NCI-H2107 treated with DMSO at 0.1 percent for 48 hours (cell line): ENCODE measurements around the gene RETREG3.
"Not testable (repeated sequence)": the region's sequence is repeated elsewhere in the genome, so short reads cannot be mapped to it uniquely, and the experiment has no call there.

Source experiments
- DNase-seq: peaks from one replicate; lab custom pipeline; 2025; ENCODE audit not compliant: unreplicated experiment; lab: John Stamatoyannopoulos, UW

Gene RETREG3

DNA sequence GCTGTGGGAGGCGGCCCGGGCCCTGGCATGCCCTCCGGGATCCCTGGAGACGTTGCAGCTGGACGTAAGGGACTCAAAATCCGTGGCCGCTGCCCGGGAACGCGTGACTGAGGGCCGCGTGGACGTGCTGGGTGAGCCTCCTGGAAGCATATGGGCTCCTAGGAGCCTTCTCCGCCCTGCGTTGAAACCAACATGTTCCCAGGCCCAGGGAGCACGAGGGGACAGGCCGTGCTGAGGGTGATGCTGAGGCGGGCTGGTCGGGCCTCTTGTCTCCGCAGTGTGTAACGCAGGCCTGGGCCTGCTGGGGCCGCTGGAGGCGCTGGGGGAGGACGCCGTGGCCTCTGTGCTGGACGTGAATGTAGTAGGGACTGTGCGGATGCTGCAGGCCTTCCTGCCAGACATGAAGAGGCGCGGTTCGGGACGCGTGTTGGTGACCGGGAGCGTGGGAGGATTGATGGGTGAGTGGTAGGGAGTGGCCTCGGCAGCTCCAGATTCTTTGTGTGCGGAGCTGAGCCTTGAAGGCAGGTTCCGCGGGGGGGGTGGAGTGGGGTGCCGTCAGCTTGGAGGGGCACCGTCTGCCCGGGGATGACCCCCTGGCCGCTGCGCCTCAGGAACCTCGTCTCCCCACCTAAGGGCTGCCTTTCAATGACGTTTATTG lies 55.9 kb downstream of the RETREG3 start:
- DNase-seq = no peak

DNA sequence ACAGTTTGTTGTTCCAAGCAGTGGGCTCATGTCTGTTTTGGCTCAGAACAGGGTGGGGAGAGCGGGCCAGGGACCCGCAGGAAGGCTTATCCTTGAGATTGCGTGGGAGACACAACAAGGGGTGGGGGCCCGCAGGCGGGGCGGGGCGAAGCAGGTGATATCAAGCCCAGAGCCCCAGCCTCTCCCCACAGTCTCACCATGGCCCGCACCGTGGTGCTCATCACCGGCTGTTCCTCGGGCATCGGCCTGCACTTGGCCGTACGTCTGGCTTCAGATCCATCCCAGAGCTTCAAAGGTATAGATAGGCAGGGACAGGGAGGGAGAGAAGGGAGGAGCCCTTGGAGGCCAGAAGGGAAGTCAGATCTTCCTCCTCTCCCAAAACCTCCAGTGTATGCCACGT lies 56.4 kb downstream of the RETREG3 start, which contains the start of gene HSD17B1:
HSD17B1 (plus strand) TSS at position 188 of the 400 bp plus-strand sequence; CDS start at position 199, 11 bp downstream.
- DNase-seq = not testable (repeated sequence)

DNA sequence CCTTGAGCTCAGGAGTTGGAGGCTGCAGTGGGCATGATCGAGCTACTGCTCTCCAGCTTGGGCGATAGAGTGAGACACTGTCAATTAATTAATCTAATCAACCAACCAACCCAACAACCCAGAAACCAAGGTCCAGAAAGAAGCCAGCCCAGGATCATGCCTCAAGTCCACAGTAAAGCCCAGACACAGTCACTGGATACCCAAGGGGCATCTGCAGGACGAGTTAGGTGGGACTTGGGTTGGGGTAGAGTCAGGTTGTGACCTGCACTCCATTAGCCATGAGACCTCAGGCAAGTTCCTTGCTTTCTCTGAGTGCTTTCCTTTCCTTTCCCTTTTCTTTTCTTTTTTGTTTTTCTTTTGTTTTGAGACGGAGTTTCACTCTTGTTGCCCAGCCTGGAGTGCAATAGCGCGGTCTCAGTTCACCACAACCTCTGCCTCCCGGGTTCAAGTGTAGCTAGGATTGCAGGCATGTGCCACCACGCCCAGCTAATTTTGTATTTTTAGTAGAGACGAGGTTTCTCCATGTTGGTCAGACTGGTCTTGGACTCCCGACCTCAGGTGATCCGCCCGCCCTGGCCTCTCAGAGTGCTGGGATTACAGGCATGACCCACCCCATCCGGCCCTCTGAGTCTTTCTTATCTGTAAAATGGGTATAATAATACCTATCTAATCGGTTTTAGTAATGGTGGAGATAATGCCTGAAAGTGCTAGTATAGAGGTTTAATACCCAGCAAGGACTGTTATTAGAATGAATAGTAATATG lies 60.0 kb downstream of the RETREG3 start:
- DNase-seq = no peak

DNA sequence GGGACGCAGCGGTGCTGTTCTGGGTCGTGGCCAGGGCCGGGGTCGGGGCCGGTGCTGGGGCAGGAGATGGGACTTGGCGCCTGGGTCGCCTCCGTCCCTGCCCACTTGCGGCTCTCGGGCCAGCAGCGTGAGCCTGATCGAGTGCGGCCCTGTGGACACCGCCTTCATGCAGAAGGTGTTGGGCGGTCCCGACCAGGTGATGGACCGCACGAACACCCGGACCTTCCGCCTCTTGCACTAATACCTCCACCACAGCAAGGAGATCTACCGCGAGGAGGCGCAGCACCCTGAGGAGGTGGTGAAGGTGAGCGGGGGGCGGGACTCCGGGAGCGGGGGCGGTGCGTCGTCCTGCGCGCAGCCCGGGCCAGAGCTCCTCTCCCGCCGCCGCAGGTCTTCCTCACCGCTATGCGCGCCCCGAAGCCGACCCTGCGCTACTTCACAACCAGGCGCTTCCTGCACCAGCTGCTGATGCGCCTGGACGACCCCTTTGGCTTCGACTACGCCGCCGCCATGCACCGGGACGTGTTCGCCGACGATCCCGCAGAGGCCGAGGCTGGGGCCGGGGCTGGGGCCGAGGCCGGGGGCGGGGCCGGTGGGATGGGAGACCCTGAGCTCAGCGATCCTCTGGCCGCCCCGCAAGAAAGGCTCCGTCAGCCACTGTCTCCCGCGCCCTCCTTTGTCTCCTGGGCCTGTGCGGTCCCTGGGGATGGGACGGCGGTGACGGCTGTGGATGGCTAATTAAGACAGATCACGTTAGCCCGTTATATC lies 60.9 kb downstream of the RETREG3 start:
- DNase-seq = peak; percentile 66

DNA sequence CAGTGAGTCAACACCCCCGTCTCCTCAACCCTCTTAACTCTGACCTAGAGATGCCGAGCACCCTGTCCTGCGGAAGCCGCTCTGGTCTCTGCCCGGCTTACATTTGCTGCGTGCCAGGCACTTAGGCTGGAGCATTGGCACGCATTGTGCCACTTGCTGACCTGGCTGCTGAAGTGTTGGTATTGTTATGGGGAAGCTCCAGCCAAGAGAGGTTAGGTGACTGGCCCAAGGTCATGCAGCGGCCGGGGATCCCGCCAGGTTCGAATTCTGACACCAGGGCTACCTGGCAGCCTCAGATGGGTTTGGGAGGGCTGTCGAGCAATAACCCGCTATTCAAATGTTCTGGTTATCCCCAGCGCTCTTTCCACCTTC lies 61.5 kb downstream of the RETREG3 start:
- DNase-seq = no peak

DNA sequence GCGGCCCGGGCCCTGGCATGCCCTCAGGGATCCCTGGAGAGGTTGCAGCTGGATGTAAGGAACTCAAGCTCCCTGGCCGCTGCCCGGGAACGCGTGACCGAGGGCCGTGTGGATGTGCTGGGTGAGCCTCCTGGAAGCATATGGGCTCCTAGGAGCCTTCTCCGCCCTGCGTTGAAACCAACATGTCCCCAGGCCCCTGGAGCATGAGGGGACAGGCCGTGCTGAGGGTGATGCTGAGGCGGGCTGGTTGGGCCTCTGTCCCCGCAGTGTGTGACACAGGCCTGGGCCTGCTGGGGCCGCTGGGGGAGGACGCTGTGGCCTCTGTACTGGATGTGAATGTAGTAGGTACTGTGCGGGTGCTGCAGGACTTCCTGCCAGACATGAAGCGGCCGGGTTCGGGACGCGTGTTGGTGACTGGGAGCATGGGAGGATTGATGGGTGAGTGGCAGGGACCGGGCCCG lies 62.1 kb downstream of the RETREG3 start:
- no peak for DNase-seq

DNA sequence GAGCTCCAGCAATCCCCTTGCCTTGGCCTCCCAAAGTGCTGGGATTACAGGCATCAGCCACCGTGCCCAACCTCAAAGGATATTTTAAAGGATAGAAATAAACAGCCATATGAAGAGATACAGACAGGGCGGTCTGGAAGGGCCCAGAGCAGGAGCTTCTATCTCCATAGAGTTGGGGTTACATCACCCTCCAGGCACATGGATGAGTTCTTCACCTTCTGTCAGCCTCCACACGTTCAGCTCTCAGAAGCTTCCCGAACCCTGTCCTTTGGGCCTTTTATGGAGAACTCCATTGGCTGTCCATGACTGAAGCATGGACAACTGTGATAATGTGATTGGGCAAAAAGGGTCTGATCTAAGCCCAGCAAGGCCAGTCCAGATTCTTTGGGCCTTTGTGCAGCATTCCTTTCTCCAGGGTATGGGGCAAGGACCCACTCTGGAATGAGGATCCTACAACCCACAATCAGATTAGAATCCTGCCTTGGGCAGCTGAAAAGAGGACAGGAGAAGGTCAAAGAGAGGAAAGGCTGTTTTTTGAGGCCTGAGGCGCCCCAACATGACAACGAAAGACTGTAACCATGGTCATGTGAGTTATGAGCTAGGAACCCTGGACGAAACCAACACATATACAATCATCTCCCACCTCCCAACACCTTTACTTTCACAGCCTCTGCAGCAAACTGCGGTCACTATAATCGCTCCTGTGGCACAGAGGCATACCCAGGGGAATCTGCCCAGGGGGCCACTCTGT lies 63.2 kb downstream of the RETREG3 start:
- DNase-seq = not testable (repeated sequence)

DNA sequence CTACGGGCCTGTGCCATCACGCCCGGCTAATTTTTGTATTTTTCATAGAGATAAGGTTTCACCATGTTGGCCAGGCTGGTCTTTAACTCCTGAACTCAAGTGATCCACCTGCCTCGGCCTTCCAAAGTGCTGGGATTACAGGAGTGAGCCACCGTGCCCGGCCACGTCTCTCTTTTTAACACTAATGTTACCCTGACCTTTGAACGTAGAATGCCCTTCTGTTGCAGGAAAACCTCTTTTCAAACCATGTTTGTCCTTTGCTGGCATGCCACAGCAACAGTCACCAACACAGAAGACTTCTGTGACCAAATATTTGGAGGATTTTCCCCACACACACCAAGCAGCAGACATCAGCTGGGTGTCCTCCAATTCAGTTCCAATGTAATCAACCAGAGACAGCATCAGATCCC lies 64.3 kb downstream of the RETREG3 start:
- DNase-seq = no peak

DNA sequence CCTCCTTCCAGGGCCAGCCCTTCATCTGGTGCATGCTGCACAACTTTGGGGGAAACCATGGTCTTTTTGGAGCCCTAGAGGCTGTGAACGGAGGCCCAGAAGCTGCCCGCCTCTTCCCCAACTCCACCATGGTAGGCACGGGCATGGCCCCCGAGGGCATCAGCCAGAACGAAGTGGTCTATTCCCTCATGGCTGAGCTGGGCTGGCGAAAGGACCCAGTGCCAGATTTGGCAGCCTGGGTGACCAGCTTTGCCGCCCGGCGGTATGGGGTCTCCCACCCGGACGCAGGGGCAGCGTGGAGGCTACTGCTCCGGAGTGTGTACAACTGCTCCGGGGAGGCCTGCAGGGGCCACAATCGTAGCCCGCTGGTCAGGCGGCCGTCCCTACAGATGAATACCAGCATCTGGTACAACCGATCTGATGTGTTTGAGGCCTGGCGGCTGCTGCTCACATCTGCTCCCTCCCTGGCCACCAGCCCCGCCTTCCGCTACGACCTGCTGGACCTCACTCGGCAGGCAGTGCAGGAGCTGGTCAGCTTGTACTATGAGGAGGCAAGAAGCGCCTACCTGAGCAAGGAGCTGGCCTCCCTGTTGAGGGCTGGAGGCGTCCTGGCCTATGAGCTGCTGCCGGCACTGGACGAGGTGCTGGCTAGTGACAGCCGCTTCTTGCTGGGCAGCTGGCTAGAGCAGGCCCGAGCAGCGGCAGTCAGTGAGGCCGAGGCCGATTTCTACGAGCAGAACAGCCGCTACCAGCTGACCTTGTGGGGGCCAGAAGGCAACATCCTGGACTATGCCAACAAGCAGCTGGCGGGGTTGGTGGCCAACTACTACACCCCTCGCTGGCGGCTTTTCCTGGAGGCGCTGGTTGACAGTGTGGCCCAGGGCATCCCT lies 65.7 kb downstream of the RETREG3 start:
- no peak for DNase-seq

DNA sequence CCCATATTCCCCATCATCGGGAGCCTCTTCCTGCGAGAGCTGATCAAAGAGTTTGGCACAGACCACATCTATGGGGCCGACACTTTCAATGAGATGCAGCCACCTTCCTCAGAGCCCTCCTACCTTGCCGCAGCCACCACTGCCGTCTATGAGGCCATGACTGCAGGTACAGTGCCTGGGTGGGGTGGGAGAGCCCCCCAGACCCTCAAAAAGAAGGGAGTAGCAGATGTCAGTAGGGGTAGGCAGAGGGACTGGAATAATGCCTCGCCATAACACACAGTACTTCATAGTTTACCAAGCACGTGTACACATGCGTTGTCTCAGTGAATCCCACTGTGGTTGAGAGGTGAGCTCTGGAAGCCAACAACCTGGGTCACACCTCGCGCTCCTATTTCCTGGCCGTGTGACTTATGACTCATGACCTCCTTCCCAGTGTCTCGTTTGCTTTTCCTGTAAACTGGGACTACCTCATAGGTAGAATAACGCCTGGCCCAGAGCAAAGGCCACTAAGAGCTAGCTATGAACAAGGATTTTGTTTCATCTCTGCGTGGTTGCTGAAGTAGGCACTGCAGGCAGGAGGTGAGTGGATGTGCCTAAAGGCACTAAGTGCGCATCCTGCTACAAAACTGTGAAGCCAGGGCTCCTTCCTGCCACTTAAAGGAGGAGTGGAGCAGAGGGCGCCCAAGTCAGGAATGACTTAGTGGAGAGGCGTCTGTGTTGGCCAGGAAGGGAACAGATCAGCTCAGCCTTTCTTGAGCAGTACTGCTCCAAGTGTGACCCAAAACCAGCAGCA lies 67.9 kb downstream of the RETREG3 start:
- DNase-seq = no peak

DNA sequence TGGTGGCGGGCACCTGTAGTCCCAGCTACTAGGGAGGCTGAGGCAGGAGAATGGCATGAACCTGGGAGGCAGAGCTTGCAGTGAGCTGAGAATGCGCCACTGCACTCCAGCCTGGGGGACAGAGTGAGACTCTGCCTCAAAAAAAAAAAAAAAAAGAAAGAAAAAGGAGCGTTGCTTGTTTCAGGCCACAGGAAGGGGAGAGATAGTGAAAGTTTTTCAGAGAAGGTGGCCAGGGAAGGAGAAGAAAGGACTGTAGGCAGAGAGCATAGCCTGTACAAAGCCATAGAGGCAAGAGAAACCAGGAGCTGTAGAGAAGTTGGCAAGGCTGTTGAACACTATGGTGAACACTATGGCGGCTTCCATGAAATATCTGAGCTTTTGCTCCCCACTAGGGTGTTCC lies 68.6 kb downstream of the RETREG3 start:
- not testable (repeated sequence) for DNase-seq

DNA sequence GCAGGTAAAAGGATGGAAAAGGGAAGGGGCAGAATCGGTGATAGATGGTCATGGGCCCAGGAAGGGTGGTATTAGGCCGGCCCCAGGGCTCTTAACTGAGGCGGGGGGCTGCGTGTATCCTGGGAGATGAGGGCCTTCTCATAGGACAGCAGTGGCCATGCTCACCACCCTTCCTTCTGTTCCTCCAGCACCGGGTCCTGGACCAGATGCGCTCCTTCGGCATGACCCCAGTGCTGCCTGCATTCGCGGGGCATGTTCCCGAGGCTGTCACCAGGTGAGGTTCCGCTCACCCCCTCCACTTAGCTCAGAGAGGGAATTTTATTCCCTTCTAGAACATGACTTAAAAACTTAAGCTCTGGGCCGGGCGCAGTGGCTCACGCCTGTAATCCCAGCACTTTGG lies 70.7 kb downstream of the RETREG3 start:
- no peak for DNase-seq

DNA sequence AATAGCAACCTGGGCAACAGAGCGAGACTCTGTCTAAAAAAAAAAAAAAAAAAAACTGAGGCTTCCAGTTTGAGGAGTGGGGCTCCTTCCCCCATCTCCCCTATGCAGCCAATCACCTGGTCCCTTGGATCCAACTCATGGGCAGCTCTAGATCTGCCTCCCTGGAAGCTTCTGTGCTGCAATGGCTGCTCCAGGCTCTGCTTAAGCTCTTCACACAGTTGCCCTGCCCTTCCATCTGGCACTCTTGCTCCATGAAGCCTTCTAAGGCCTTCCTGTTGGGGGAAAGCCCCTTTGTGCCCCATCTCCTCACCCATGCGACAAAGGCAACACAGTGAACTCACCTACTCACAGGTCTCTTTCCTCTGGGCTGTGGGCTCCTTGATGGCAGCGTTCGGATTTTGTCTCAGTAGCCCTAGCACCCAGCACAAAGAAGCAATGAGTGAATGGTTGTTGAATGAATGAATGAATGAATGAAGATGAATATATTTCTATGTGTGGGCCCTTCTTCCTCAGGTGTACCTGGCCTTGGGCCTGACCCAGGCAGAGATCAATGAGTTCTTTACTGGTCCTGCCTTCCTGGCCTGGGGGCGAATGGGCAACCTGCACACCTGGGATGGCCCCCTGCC lies 71.2 kb downstream of the RETREG3 start:
- no peak for DNase-seq

DNA sequence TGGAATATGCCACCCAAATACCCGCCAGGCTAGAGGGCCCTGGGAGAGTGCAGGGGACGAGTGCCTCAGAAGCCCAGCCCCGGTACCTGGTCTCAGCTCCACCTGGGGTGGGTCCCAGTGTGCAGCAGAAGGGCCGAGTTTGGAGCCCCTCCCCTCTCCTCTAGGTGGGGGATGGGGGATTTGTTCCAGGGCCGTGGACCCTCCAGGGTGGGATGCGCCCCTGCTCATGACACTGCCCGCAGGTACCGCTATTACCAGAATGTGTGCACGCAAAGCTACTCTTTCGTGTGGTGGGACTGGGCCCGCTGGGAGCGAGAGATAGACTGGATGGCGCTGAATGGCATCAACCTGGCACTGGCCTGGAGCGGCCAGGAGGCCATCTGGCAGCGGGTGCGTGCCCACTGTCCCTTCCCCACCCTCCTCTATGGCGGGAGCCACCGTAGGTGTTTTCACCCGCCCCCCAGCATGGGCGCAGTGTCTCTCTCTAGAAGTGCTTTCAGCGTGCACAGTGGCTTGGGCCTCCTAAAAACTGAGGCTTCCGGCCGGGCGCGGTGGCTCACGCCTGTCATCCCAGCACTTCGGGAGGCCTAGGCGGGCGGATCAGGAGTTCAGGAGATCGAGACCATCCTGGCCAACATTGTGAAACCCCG lies 71.9 kb downstream of the RETREG3 start:
- no peak for DNase-seq

DNA sequence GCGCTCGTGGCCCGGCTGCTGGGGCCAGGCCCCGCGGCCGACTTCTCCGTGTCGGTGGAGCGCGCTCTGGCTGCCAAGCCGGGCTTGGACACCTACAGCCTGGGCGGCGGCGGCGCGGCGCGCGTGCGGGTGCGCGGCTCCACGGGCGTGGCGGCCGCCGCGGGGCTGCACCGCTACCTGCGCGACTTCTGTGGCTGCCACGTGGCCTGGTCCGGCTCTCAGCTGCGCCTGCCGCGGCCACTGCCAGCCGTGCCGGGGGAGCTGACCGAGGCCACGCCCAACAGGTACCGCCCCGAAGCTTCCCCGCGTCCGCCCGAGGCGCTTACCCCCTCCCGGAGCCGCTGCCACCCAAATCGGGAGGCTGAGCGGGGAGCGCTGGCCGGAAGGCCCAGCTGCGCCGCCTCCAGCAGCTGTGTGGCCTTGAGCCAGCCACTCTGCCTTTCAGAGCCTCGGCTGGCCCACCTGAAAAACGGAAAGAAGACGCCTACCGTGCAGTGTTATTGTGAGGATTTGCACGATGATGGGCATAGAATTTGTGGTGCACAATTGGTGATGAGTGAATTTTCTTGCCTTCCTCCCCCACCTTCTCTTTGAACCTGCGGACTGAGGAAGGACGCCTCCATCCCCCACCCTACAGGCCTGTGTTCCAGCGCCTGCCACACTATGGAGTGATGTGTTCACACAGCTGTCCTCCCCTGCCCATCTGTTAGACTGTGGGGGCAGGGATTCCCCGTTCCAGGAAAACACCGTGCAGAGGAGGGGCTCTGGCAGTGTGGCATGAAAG lies 72.6 kb downstream of the RETREG3 start:
- peak; percentile 6 for DNase-seq

DNA sequence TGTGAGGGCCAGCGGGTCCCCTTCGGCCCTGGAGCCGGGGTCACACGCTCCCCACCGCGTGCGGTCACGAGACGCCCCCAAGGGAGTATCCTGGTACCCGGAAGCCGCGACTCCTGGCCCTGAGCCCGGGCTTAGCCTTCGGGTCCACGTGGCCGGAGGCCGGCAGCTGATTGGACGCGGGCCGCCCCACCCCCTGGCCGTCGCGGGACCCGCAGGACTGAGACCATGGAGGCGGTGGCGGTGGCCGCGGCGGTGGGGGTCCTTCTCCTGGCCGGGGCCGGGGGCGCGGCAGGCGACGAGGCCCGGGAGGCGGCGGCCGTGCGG lies 73.2 kb downstream of the RETREG3 start, which contains the start of gene NAGLU:
NAGLU (plus strand) TSS at position 194 of the 324 bp plus-strand sequence; CDS start at position 226, 32 bp downstream.
- peak; percentile 75 for DNase-seq
